OCI-LY3 (cell line): ENCODE results near the gene RERE.
A peak's percentile ranks its signal among the peaks of the same experiment; 100 is the strongest.
"Not testable (repeated sequence)": the region's sequence is repeated elsewhere in the genome, so short reads cannot be mapped to it uniquely, and the experiment has no call there.

ENCODE experiments used
- H2AFZ ChIP-seq: fragments of 200-600, 300-600 bp; shearing (Covaris generic); 2 replicates; pipeline ENCODE4 v1.6.0; 2014; ENCODE audit warnings: antibody characterized with exemption, low read depth, low read length
- H3K27ac ChIP-seq: fragments of 200-600, 300-600 bp; sonication (generic); 2 replicates; pipeline ENCODE4 v1.5.1; 2014; ENCODE audit warnings: mild to moderate bottlenecking, low read length, moderate library complexity, mixed read lengths
- H3K27me3 ChIP-seq: fragments of 200-600, 300-600 bp; sonication (generic); 2 replicates; pipeline ENCODE4 v1.6.1; 2014; ENCODE audit warnings: low read depth, low read length, mixed read lengths
- H3K36me3 ChIP-seq: fragments of 200-600, 300-600 bp; sonication (generic); replicated peaks from 2 replicates; pipeline ENCODE3; 2014; ENCODE audit warnings: low read depth, low read length, mixed read lengths
- H3K4me1 ChIP-seq: fragments of 300-600, 200-600 bp; sonication (generic); 2 replicates; pipeline ENCODE4 v1.6.1; 2014; ENCODE audit warnings: low read length, mixed read lengths
- H3K4me2 ChIP-seq: fragments of 200-600, 300-600 bp; sonication (generic); 2 replicates; pipeline ENCODE4 v1.6.1; 2014; ENCODE audit warnings: low read length, mixed read lengths
- H3K4me3 ChIP-seq: fragments of 300-600, 200-600 bp; sonication (generic); 2 replicates; pipeline ENCODE4 v1.5.1; 2014; ENCODE audit warnings: antibody characterized with exemption, mild to moderate bottlenecking, low read length, moderate library complexity
- H3K79me2 ChIP-seq: fragments of 300-600, 200-600 bp; shearing (Covaris generic); 2 replicates; pipeline ENCODE4 v1.6.1; 2014; ENCODE audit warnings: mild to moderate bottlenecking, low read length, mixed read lengths
- H3K9ac ChIP-seq: fragments of 300-600, 200-600 bp; shearing (Covaris generic); 2 replicates; pipeline ENCODE4 v1.6.0; 2014; ENCODE audit warnings: mild to moderate bottlenecking, low read length, moderate library complexity
- H3K9me3 ChIP-seq: fragments of 200-600, 300-600 bp; shearing (Covaris generic); 2 replicates; pipeline ENCODE4 v1.6.1; 2014; ENCODE audit warnings: low read length, mixed read lengths; ENCODE audit not compliant: insufficient read depth
- H4K20me1 ChIP-seq: fragments of 200-600, 300-600 bp; sonication (generic); 2 replicates; pipeline ENCODE4 v1.6.1; 2016; ENCODE audit warnings: low read length, mixed read lengths; ENCODE audit not compliant: insufficient read depth
- CTCF ChIP-seq: fragments of 200-600, 300-600 bp; sonication (generic); IDR thresholded peaks from 2 replicates; pipeline ENCODE4 v1.5.1; 2014; ENCODE audit warnings: antibody characterized with exemption, low read length, low read depth
- EZH2phosphoT487 ChIP-seq: fragments of 200-600 bp; shearing (Covaris generic); IDR thresholded peaks from 2 replicates; pipeline ENCODE4 v1.6.1; 2018; ENCODE audit warnings: antibody characterized with exemption, mixed run types, low read depth

RERE gene

DNA sequence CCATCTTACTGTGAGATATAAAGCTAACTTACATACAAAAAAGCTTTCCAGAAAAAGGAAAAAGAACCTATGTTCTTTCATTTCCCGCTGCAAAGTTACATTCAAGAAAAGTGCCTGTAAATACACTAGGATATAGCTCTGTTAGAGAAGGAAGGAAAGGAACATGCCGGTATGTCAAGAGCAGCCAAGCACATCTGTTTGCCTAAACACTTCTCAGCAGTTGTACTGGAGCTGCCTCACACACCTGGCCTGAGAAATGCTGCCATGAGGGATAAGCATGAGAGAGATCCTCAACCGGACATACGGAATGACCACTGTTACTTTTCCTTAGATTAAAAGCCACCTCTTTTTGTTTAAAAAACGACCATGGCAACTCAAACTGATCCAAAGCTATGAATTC, 189.7 kb downstream of the RERE start:
- H3K36me3 ChIP-seq: no peaks in the 10 kb centered on the region
- H2AFZ ChIP-seq: no peak overlapping the region
- TF ChIP-seq CTCF: no peak
- TF ChIP-seq EZH2phosphoT487: no peak
- H3K4me3 ChIP-seq: 0 out of 2 replicates have a peak overlapping the region, but pooled peaks have one; percentile 22
- H3K27me3 ChIP-seq: no peaks in the 10 kb centered on the region
- peak overlapping the region; percentile 16; the same call in 1 of the 2 replicates for H3K9ac ChIP-seq
- H3K27ac ChIP-seq: peak overlapping the region; percentile 83
- H3K9me3 ChIP-seq: no peaks in the 10 kb centered on the region
- H4K20me1 ChIP-seq: no peaks in the 10 kb centered on the region
- H3K79me2 ChIP-seq: peaks cover 36% of the 10 kb centered on the region
- peak overlapping the region; percentile 98 for H3K4me2 ChIP-seq
- peaks cover 70% of the 10 kb centered on the region for H3K4me1 ChIP-seq

DNA sequence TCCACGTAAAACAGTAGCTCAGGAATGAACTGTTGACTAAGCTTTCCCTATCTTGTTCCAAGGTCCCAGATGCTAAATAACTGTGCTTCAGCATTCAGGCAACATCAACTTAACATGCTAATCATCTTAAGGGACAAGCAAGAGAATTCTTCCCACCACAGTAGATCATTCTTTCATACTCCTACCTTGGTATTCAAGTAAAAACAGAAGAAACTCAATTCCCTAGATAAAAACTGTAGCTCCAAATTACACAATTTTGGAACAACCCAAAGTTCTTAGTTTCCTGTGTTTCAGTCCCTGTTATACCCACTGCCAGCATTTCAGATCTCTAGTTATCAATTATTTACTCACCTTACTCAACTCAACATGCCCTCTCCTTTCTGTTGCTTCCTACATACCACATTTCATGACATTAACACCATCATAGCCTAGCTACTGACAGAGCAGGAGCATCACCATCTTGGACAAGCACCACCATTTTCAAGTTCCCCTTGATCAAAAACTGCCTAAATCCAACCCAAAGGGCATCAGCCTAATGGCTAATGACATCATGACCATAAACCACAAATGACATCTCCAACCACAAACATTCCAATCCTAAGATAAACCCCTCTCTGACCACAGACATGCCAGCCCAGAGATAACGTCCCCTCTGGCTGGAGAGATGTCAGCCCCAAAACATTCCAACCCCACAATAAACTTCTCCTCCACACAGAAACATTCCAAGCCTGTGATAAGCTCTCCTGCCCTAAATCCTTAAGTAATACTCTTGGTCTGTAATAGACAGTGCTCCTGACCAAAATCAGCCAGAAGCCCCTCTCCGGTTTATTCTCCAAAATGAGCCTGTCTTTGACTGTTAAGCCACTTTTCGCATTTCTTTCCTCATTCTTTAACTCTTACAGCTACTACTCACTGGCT, 191.2 kb downstream of the RERE start:
- TF ChIP-seq CTCF (no peak), EZH2phosphoT487 (no peak)
- no peaks in the 10 kb centered on the region for H3K36me3 ChIP-seq
- peaks cover 36% of the 10 kb centered on the region for H3K79me2 ChIP-seq
- H3K4me3 ChIP-seq: no peak overlapping the region
- H3K4me1 ChIP-seq: peaks cover 71% of the 10 kb centered on the region
- no peak overlapping the region for H3K4me2 ChIP-seq
- H4K20me1 ChIP-seq: no peaks in the 10 kb centered on the region
- H2AFZ ChIP-seq: no peak overlapping the region
- no peaks in the 10 kb centered on the region for H3K27me3 ChIP-seq
- H3K9me3 ChIP-seq: no peaks in the 10 kb centered on the region
- no peak overlapping the region for H3K9ac ChIP-seq
- H3K27ac ChIP-seq: no peak overlapping the region

GRCh38 chr1:8625491-8625890, 191.9 kb downstream of the RERE start:
- H3K27ac ChIP-seq: no peak overlapping the region
- TF ChIP-seq EZH2phosphoT487 (no peak), CTCF (no peak)
- H3K4me1 ChIP-seq: peaks cover 69% of the 10 kb centered on the region
- no peaks in the 10 kb centered on the region for H3K27me3 ChIP-seq
- H3K79me2 ChIP-seq: peaks cover 34% of the 10 kb centered on the region
- H3K9me3 ChIP-seq: no peaks in the 10 kb centered on the region
- H3K4me2 ChIP-seq: peak overlapping the region; percentile 14; the same call in 1 of the 2 replicates
- H3K9ac ChIP-seq: no peak overlapping the region
- no peak overlapping the region for H3K4me3 ChIP-seq
- no peaks in the 10 kb centered on the region for H3K36me3 ChIP-seq
- no peak overlapping the region for H2AFZ ChIP-seq
- H4K20me1 ChIP-seq: no peaks in the 10 kb centered on the region

DNA sequence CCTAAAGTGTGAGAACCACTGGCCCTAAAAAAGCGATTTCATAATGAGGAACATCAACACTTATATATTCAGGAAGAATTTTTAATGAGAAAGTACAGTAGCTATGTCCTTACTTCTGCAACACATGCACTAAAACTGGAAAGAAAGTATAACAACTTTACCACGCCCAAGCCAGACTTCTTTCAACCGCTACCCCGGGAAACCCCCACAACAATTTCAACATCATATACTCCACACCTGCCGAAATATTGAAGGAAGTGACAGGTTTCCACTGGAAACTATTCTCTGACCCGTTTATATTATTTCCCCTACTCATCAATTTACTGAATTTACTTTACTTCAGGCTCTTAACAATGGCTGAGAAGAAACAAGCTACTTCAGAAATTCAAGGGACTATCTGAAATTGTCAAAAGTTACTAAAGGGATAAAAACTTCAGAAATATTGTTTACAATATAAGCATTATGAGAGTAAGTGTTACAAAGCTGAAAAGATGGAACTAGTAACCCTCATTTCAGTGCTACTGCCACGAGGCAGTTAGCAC, 193.7 kb downstream of the RERE start:
- not testable (repeated sequence) for H3K27me3 ChIP-seq, H4K20me1 ChIP-seq, H3K9ac ChIP-seq, H3K9me3 ChIP-seq, H2AFZ ChIP-seq, H3K36me3 ChIP-seq
- peaks cover 54% of the 10 kb centered on the region for H3K4me1 ChIP-seq
- H3K4me3 ChIP-seq: peak overlapping the region; percentile 28; the same call in 1 of the 2 replicates
- peak overlapping the region; percentile 62 for H3K27ac ChIP-seq
- peak overlapping the region; percentile 56 for H3K4me2 ChIP-seq
- H3K79me2 ChIP-seq: peaks cover 29% of the 10 kb centered on the region

DNA sequence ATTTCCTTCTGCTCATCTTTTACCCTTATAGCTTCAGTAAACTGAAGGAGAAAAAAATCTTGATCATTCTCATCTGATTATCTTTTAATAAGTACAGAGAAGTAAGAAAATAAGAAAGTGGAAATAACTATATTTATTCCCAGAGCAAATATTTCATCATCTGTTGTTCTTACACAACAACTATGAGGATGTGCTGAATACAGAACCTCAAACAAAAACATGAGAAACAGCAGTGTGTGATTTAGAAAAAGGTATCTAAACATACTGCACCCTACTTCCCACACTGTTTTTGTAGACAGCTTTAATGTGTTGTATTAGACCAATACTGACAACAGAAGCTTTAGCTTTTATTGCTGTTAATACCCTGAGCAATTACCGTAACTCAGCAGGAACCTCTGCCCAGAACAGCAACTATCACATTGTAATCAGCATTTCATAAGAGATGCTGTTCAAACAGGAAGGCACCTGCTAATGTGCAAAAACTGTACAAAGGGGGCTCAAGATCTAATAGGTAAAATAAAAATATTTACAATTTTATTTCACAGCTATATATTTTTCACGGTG, 195.6 kb downstream of the RERE start:
- not testable (repeated sequence) for H3K36me3 ChIP-seq, H4K20me1 ChIP-seq, H3K9me3 ChIP-seq, H3K4me3 ChIP-seq, H2AFZ ChIP-seq, H3K27ac ChIP-seq, H3K9ac ChIP-seq, H3K4me2 ChIP-seq, H3K27me3 ChIP-seq
- peaks cover 12% of the 10 kb centered on the region for H3K79me2 ChIP-seq
- peaks cover 36% of the 10 kb centered on the region for H3K4me1 ChIP-seq

DNA sequence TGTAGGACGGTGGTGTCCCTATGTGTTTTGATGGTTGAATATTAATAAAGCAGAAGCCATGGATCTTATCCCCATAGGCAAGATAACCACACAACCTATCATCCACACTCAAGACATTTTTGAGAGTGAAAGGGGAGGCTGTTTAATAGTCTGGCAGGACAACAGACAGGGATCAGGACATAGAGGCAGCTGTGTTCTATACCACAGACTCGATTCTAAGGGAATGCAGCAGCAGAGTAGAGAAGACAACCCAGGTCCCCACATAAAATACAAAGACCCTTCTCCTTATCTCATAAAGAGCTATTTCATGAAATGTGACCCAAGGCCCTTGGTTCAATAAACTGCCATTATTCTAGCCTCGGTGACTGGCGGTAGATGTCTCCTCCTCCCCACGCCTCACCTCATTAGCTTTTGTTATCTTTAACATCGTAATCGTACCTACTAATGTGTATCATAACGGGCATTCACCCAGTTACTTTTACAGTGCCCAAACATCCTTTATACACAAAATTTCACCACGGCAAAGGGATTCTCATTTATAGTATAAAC, 196.3 kb downstream of the RERE start:
- not testable (repeated sequence) for H3K4me3 ChIP-seq, H4K20me1 ChIP-seq, H2AFZ ChIP-seq, H3K4me2 ChIP-seq, H3K9ac ChIP-seq, H3K27me3 ChIP-seq, H3K27ac ChIP-seq, H3K79me2 ChIP-seq, H3K9me3 ChIP-seq, H3K36me3 ChIP-seq
- peaks cover 31% of the 10 kb centered on the region for H3K4me1 ChIP-seq
